HG02884 (cell line): Measurements from ENCODE around the gene IL1RAPL1.
"Not testable (repeated sequence)": the region's sequence is repeated elsewhere in the genome, so short reads cannot be mapped to it uniquely, and the experiment has no call there.

Source experiments
- ATAC-seq: cut with Tn5 transposase; IDR thresholded peaks from one replicate; pipeline ENCODE4 v1.9.1; 2021; ENCODE audit warnings: mild to moderate bottlenecking, moderate library complexity; ENCODE audit not compliant: unreplicated experiment

IL1RAPL1 gene

GRCh38 chrX:29090811-29091210 is 503.6 kb downstream of the IL1RAPL1 start:
- no peak for ATAC-seq

- ATAC-seq, result no peak
Observed at GRCh38 chrX:29107231-29107630, 520.0 kb downstream of the IL1RAPL1 start.

- no peak for ATAC-seq
Observed at GRCh38 chrX:29110041-29110440, 522.8 kb downstream of the IL1RAPL1 start.

GRCh38 chrX:29113221-29113620 is 526.0 kb downstream of the IL1RAPL1 start:
- ATAC-seq, result no peak

DNA sequence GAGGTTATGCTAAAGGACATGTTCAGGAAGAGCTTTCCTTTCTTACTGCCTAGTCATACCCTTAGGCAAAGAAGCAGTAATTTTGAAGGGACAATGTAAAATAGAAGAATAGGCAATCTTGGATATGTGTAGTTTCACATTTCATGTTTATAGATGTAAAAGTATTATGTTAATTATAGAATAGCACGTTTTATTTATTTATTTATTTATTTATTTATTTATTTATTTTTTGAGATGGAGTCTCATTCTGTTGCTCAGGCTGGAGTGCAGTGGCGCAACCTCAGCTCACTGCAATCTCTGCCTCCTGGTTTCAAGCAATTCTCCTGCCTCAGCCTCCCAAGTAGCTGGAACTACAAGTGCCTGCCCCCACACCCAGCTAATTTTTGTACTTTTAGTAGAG is 535.6 kb downstream of the IL1RAPL1 start:
- ATAC-seq, result not testable (repeated sequence)

GRCh38 chrX:29130905-29131304 is 543.7 kb downstream of the IL1RAPL1 start:
- no peak for ATAC-seq

DNA sequence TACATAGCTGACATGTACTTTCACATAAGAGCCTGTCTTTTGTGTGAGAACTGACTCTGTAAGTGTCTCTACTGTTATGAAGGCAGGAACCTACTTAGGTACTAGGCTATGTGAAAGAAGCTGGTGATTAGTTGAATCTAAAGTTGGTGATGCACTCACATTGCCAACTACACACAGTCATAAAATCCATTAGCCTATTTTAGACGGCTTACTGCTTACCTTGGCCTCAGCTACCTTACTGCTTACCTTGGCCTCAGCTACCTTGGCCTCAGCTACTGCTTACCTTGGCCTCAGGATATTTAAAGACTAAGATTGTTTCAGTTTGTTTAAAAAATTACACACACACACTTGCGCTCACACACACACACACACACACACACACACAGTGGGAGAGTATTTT is 549.7 kb downstream of the IL1RAPL1 start:
- ATAC-seq, result no peak

DNA sequence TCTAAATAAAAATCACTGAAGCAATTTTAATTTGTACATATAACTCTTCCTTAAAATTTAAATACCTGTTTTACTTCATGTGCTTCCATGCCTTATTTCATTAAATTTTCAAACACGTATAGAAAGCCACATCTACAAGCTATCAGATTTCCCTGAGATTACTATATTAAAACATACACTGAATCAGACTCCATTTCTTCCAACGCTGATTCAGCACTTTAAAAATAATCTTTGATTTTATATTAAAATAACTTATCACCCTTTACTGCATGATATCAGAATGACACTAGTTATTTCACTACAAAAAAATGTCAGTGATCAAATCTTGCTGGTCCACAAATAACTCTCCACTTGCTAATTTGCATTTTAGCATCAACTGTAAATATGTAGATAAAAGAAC is 550.8 kb downstream of the IL1RAPL1 start:
- ATAC-seq, result no peak

DNA sequence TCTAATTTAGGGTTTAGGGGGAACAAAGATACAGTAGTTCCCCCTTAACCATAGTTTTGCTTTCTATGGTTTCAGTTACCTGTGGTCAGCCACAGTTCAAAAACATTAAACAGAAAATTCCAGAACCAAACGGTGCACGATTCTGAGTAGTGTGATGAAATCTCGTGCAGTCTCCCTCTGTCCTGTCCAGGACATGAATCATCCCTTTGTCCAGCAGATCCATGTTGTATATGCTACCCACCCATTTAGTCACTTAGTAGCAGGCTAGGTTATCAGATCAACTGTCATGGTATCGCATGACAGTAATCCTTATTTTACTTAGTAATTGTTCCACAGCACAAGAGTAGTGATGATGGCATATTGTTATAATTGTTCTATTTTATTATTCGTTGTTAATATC is 556.1 kb downstream of the IL1RAPL1 start:
- no peak for ATAC-seq

- ATAC-seq, result no peak
Observed at GRCh38 chrX:29143756-29144155, 556.5 kb downstream of the IL1RAPL1 start.

DNA sequence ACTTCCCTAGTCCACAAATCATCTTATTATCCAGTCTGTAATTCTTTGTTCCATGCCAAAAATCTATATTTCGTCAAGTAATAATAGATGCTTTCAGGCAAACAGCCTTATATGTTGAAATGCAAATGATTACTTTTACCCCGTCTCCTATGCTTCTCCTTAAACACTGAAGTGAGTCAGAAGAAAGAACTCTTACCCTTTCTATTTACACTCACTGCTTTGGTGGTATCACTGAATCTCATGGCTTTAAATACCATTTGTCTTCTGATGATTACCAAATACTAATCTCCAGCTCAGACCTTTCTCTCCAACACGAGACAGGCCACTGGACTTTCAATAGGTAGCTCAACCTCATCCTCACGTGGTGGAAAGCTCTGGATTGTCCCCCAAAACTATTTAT is 558.1 kb downstream of the IL1RAPL1 start:
- ATAC-seq, result no peak

DNA sequence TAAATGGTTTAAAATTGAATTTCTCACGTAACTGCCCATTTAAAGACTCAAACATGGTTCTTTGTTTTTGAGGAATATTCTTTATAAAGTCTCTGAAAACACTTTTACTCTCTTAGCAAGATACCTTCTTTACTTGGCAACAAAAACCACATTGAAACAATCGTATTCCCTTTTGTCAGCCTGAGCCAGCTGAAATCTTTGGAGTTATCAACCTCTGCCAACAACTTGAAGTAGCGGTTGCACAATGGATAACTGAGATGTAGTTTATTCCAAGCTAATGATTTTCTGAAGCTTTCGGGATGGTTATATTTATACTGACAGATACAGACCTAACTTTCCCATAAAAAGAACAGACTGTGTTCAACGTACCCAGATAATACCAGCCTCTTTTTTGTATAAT is 561.3 kb downstream of the IL1RAPL1 start:
- ATAC-seq, result no peak

DNA sequence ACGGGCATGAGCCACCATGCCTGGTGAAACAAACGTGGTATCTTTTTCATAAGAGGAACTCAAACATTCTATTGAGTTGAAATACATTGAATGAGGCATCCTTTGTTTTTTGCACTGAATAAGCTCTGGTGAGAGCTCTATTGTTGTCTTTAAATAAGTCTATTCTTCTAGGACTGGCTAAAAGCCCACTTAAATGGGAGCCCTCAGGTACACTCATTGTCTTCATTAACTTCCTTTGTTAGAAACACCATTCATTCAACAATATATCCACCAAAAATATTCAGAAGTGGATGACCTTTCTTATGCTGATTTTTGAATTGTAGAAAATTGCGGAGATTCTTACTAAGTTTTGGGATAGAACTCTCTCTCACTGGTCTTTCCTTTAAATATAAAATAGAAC is 568.0 kb downstream of the IL1RAPL1 start:
- no peak for ATAC-seq

DNA sequence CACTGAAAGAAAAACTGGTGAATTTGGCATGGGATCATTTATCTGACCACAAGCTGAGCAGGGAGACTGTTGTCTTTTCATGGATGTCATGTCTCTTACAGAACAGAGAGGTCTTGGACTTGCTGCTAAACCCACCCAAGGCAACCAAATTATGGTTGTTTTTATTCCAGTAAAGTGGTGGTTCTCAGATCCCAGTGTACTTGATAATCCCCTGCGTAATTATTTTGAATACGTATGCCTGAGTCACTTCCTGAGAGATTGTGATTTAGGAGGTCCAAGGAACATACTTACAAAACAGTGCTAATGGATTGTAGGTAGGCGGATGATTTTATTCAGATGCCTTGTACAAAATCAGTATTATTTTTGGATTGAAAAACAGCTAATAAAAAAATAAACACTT is 585.6 kb downstream of the IL1RAPL1 start:
- no peak for ATAC-seq

- ATAC-seq, result no peak
Observed at GRCh38 chrX:29187264-29187663, 600.0 kb downstream of the IL1RAPL1 start.

GRCh38 chrX:29196501-29196900 is 609.3 kb downstream of the IL1RAPL1 start:
- ATAC-seq, result no peak

- no peak for ATAC-seq
Observed at GRCh38 chrX:29215251-29215650, 628.0 kb downstream of the IL1RAPL1 start.

DNA sequence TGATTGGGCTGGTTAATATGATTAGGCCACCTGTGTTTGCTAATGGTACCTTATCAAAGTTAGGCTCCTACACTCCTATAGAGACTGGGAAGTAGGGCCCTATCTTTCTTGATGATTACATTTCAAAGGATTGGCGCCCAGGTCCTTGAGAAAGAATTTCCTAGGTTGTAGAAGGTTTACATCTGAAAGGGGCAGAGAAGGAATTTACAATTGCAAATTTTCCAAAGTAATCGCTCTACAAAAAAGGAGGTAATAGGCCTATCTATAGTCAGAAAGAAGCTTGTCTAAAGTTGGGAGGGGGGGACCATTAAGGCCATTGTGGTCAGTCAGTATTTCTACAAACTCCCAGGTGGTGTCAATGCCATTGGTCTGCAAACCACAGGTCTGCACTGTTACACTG is 638.4 kb downstream of the IL1RAPL1 start:
- no peak for ATAC-seq

DNA sequence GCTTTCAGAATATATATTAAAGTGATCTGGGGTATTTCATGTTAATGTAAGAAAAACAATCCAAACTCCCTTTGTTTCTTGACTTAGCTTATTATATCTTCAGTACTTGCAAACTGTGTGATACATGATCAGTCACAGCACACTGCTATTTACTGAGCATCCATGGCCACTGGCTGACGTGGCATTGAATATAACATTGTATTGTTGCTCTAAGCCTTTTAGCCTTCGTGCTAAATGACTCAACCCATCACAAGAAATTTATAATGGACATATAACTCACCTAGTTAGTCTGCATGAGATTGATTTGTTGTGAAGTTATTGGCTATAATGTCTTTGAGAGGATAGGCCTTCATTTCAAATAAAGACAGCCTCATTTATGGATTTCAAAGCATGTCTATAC is 642.6 kb downstream of the IL1RAPL1 start:
- ATAC-seq, result no peak

DNA sequence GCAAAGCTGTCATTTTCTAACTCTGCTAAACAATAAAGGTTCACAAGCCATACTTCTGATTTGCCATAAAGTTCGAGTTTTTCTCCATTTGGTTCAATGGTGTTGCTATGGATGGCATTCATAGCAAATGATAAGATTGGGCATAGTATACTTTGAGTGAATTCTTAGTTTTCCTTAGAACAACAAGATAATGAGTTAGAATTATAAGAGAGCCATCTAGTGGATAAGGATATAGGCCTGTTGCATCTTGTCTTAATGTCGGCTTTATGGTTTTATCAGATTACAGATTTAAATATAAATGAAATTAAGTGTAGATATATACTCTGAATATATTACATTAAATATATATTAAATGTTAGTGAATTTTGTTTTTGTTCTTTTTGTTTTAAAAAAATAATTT is 644.6 kb downstream of the IL1RAPL1 start:
- no peak for ATAC-seq

DNA sequence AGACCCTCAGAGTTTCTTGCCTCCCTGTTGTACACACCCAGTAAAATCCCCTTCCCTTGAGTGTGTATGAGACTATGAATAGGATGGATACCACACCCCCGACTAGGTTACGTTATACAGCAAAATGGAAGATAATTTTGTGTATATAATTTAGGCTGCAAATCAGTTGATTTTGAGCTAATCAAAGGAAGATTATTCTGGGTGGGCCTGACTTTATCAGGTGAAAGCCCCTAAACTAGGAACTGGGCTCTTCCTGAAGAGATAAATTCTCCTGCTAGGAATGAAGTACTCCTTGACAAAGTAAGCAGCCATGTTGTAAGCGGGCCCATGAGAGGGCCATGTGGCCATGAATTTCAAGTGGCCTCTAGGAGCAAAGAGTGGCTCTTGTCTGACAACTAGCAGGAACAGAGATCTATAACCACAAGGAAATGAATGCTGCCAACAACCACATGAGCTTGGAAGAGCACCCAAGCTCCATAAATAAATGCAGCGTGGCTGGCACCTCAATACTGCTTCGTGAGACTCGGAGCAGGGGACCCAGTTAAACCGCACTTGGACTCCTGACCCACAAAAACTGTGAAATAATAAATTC is 646.4 kb downstream of the IL1RAPL1 start:
- ATAC-seq, result no peak

DNA sequence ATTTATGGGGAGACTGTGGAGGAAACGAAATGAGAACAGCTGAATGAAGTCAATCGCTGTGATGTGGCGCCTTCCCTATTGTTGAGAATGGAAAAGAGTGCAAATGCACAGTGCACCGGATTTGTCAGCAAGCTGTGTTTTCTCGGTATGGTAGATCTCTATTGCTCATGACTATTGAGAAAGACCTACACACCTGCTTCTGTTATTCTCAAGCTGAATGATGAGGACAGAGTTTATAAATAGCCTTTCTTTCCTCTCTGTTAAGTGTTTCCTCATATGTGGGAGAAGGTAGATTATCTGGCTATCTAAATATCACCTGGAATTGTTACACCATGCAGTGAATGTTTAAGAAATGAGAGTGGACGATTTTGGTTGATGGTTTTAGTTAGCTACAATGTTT is 650.7 kb downstream of the IL1RAPL1 start:
- no peak for ATAC-seq

DNA sequence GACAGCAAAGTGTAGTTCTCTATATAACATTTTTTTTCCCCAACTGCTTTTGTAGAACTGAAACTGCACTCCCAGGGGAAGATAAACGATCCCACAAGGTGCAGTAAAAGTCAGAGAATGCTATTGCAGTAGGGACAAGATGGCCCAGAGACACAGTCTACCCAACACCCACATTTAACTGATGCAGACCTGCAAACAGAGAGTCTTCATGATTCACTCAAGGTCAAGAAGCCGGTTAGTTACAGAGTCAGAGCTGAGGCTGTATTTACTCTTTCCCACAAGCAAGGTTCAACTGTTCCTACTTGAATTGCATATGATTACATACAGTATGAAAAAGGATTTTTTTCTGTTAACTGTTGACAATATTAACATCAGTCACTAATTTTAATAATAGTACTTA is 654.6 kb downstream of the IL1RAPL1 start:
- ATAC-seq, result no peak

DNA sequence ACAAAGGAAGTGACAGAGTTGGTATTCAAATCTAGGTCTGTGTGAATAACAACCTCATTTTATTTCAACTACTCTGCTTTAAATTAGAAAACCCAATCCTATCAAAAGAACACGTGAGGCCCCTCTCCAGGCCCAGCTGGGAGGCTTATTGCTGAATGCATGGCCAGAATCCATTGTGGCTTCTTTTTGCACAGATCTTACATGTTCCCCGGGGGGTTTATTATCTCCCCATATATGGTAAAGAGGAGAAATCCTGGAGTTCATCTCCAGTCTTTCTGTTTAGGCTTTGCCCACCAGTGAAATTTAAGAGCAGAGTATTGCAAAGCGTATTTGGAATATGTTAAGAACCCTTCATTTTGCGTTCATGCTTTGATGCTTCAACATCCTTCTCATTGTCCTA is 655.6 kb downstream of the IL1RAPL1 start:
- ATAC-seq, result no peak
